PFSK-1 (cell line): ENCODE measurements around the gene AK3.

ENCODE experiments used
- FOXP2 ChIP-seq: optimal IDR thresholded peaks from 2 replicates; pipeline ENCODE3; 2011; ENCODE audit warnings: borderline replicate concordance, control low read depth, inconsistent platforms; ENCODE audit not compliant: insufficient read depth; ENCODE audit errors: extremely low read length, extremely low read depth
- POLR2AphosphoS5 ChIP-seq: IDR thresholded peaks from 2 replicates; pipeline ENCODE4 v1.6.1; 2012; ENCODE audit warnings: low read depth, mild to moderate bottlenecking, control low read depth, low read length, moderate library complexity
- REST ChIP-seq, 2 experiments: IDR thresholded peaks; 2 replicates each; pipeline versions ENCODE4 v1.6.1 to v1.8.0; 2011 to 2012; ENCODE audit warnings: low read depth in 2 of 2, low read length in 2 of 2, control low read depth in 1 of 2, inconsistent platforms in 1 of 2, mild to moderate bottlenecking in 1 of 2, moderate library complexity in 1 of 2; ENCODE audit not compliant: insufficient read depth in 1 of 2
- SIN3A ChIP-seq: IDR thresholded peaks from 2 replicates; pipeline ENCODE4 v1.6.1; 2012; ENCODE audit warnings: mild to moderate bottlenecking, low read length, moderate library complexity, borderline replicate concordance; ENCODE audit not compliant: insufficient read depth
- TAF1 ChIP-seq: IDR thresholded peaks from 2 replicates; pipeline ENCODE4 v1.6.1; 2012; ENCODE audit warnings: low read length, control low read depth, borderline replicate concordance; ENCODE audit not compliant: insufficient read depth

Gene AK3

GRCh38 chr9:4714266-4715016 lies 26.6 kb downstream of the AK3 start:
- no peak for TF ChIP-seq TAF1
- no peak for TF ChIP-seq REST (IDR thresholded peaks at IDR 0.05; ENCODE audit: insufficient read depth in 1 of 2, low read depth in 2 of 2, low read length in 2 of 2)
- no peak for TF ChIP-seq POLR2AphosphoS5
- TF ChIP-seq FOXP2: no peak
- TF ChIP-seq SIN3A: no peak

- TF ChIP-seq TAF1 (no peak), REST (IDR thresholded peaks at IDR 0.05; ENCODE audit: insufficient read depth in 1 of 2, low read depth in 2 of 2, low read length in 2 of 2) (no peak), SIN3A (no peak), FOXP2 (no peak), POLR2AphosphoS5 (no peak)
Measured at GRCh38 chr9:4713849-4714248, 27.2 kb downstream of the AK3 start.

DNA sequence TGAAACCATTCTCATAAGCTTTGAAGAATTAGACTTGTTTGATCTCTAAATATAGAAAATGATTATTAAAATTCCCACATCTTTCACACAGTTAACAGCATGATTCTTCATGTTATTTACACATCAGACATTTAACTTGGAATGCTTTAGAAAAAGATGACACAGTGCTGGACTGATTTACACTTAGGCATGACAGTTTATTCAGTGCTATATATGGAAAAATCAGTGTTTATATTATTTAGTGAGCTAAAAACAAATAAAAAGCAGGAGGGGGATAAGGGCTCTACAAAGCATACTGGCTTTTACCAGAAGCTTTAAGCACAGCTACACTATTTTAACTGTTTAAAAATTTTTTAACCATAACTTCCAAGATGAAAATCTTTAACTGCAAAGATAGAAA lies 31.6 kb downstream of the AK3 start:
- TF ChIP-seq REST (IDR thresholded peaks at IDR 0.05; ENCODE audit: insufficient read depth in 1 of 2, low read depth in 2 of 2, low read length in 2 of 2) (no peak), TAF1 (no peak), FOXP2 (no peak), SIN3A (no peak), POLR2AphosphoS5 (no peak)

- TF ChIP-seq POLR2AphosphoS5 (no peak), REST (IDR thresholded peaks at IDR 0.05; ENCODE audit: insufficient read depth in 1 of 2, low read depth in 2 of 2, low read length in 2 of 2) (no peak), FOXP2 (no peak), SIN3A (no peak), TAF1 (no peak)
Measured at GRCh38 chr9:4706971-4707622, 33.9 kb downstream of the AK3 start.
